K562 (cell line): ENCODE results near the gene PMFBP1. TPM values are rescaled to one million over a fixed set of nuclear protein-coding genes. Genes with fewer than 3 reads are reported as not detected.

ENCODE experiments used
- CGGBP1 ChIP-seq: fragments of 250-450 bp; sonication (Bioruptor Pico); IDR thresholded peaks from 2 replicates; pipeline ENCODE4 v1.9.0; 2021; ENCODE audit warnings: mild to moderate bottlenecking
- E2F3 ChIP-seq: fragments of 250-450 bp; sonication (Bioruptor Pico); IDR thresholded peaks from 2 replicates; pipeline ENCODE4 v1.4.0; 2020; ENCODE audit warnings: mild to moderate bottlenecking
- FIP1L1 ChIP-seq: fragments of 200-400 bp; formaldehyde crosslinking; IDR thresholded peaks from 2 replicates; pipeline ENCODE4 v1.6.1; 2018; ENCODE audit warnings: mild to moderate bottlenecking, low read depth, low read length; ENCODE audit not compliant: poor library complexity, severe bottlenecking
- MNT ChIP-seq, 2 experiments: fragments of 450-650 bp; conservative IDR thresholded peaks; 2 replicates each; pipeline ENCODE4 v1.6.1; 2017; ENCODE audit warnings: mild to moderate bottlenecking in 2 of 2, moderate library complexity in 2 of 2
- MYNN ChIP-seq, 2 experiments: sonication (generic); formaldehyde crosslinking in 1 of 2; IDR thresholded peaks; 2 replicates each; pipeline versions ENCODE4 v1.5.0 to v1.6.1; 2016 to 2020; ENCODE audit warnings: antibody characterized with exemption in 1 of 2, missing genetic modification reagents in 1 of 2
- REST ChIP-seq, 2 experiments: fragments of 450-650 bp; formaldehyde crosslinking in 1 of 2; IDR thresholded peaks; 2 replicates each; pipeline versions ENCODE4 v1.4.0 to v1.6.1; 2014 to 2020; ENCODE audit warnings: mild to moderate bottlenecking in 2 of 2, borderline replicate concordance in 1 of 2, low read depth in 1 of 2
- SAFB ChIP-seq: fragments of 200-400 bp; formaldehyde crosslinking; IDR thresholded peaks from 2 replicates; pipeline ENCODE4 v1.6.1; 2017; ENCODE audit warnings: low read depth, low read length, borderline replicate concordance
- ZC3H8 ChIP-seq: fragments of 450-650 bp; IDR thresholded peaks from 2 replicates; pipeline ENCODE4 v1.6.1; 2017
- ZEB2 ChIP-seq: fragments of 450-650 bp; IDR thresholded peaks from 2 replicates; pipeline ENCODE4 v1.6.1; 2016
- ZNF639 ChIP-seq, 2 experiments: fragments of 200-800 bp in 1 of 2; sonication (Bioruptor generic) in 1 of 2; sonication (generic) in 1 of 2; formaldehyde crosslinking in 1 of 2; IDR thresholded peaks in 1 of 2; conservative IDR thresholded peaks in 1 of 2; 2 replicates each; pipeline versions ENCODE4 v1.5.0 to v1.6.1; 2016 to 2020; ENCODE audit warnings: missing compliant biosample characterization in 1 of 2, missing genetic modification characterization in 1 of 2, missing genetic modification reagents in 1 of 2
- ZNF655 ChIP-seq: fragments of 250-450 bp; sonication (Bioruptor Pico); IDR thresholded peaks from 2 replicates; pipeline ENCODE4 v1.5.0; 2021
- ZNF766 ChIP-seq: fragments of 200-800 bp; sonication (Bioruptor generic); conservative IDR thresholded peaks from 2 replicates; pipeline ENCODE4 v1.6.1; 2016; ENCODE audit warnings: missing genetic modification characterization, missing compliant biosample characterization
- polyA plus RNA-seq, 8 experiments: library from polyadenylated mRNA; depleted of rRNA in 4 of 8; stranded (reverse) in 5 of 8; unstranded in 3 of 8; fragments of >200 nt; fragmentation: Nextera tagmentation in 2 of 8; fragmentation: Illumina TruSeq in 1 of 8; extraction: Ambion mirVana in 2 of 8; extraction: Trizol in 1 of 8; gene quantifications; 2 replicates each; pipeline versions ENCODE4 v1.2.1 to v1.2.3, GENCODE V29; 2011 to 2014; ENCODE audit warnings: inconsistent platforms in 1 of 8, missing spikeins in 1 of 8
- total RNA-seq, 7 experiments: library from RNA; depleted of rRNA in 6 of 7; stranded (reverse); fragments of >200 nt in 6 of 7; fragmentation: Illumina TruSeq in 2 of 7; extraction: Trizol in 2 of 7; gene quantifications; 2 replicates each; pipeline versions ENCODE4 v1.2.1 to v1.2.3, GENCODE V29; 2011 to 2021; ENCODE audit warnings: low replicate concordance in 1 of 7

The PMFBP1 gene
- total and polyA plus RNA-seq, 9 of the 15 experiments (the other 6 are each of a cell fraction or from before 2014, with no cell fraction given), result 0.13 to 0.91 (median 0.47) TPM

GRCh38 chr16:72172105-72173034 lies at the start of gene PMFBP1 (continued):
- TF ChIP-seq SAFB (no peak), MNT (conservative IDR thresholded peaks at IDR 0.05) (no peak), ZNF639 (CRISPR knock-in tag; conservative IDR thresholded peaks at IDR 0.05 in 1 of 2, IDR thresholded peaks at IDR 0.05 in 1 of 2) (0 out of 4 replicates have a peak, but pooled peaks of 1 of the 2 experiments have one; percentile 42), E2F3 (CRISPR knock-in tag) (no peak), ZEB2 (no peak), ZC3H8 (no peak), REST (IDR thresholded peaks at IDR 0.05; ENCODE audit: borderline replicate concordance) (0 out of 2 replicates have a peak, but pooled peaks have one; percentile 9), REST (CRISPR knock-in tag; IDR thresholded peaks at IDR 0.05; ENCODE audit: low read depth) (no peak), ZNF655 (no peak), CGGBP1 (no peak), ZNF766 (CRISPR knock-in tag) (peak; percentile 58; the same call in 1 of the 2 replicates), FIP1L1 (no peak), MYNN (IDR thresholded peaks at IDR 0.05) (peak; percentile 92; the same call in 1 of the 2 replicates), MYNN (CRISPR knock-in tag; IDR thresholded peaks at IDR 0.05) (no peak)
